PFSK-1 (cell line): ENCODE results near the gene IQCK.

Experiments used
- FOXP2 ChIP-seq: optimal IDR thresholded peaks from 2 replicates; pipeline ENCODE3; 2011; ENCODE audit warnings: borderline replicate concordance, control low read depth, inconsistent platforms; ENCODE audit not compliant: insufficient read depth; ENCODE audit errors: extremely low read length, extremely low read depth
- POLR2AphosphoS5 ChIP-seq: IDR thresholded peaks from 2 replicates; pipeline ENCODE4 v1.6.1; 2012; ENCODE audit warnings: low read depth, mild to moderate bottlenecking, control low read depth, low read length, moderate library complexity
- REST ChIP-seq, 2 experiments: IDR thresholded peaks; 2 replicates each; pipeline versions ENCODE4 v1.6.1 to v1.8.0; 2011 to 2012; ENCODE audit warnings: low read depth in 2 of 2, low read length in 2 of 2, control low read depth in 1 of 2, inconsistent platforms in 1 of 2, mild to moderate bottlenecking in 1 of 2, moderate library complexity in 1 of 2; ENCODE audit not compliant: insufficient read depth in 1 of 2
- SIN3A ChIP-seq: IDR thresholded peaks from 2 replicates; pipeline ENCODE4 v1.6.1; 2012; ENCODE audit warnings: mild to moderate bottlenecking, low read length, moderate library complexity, borderline replicate concordance; ENCODE audit not compliant: insufficient read depth
- TAF1 ChIP-seq: IDR thresholded peaks from 2 replicates; pipeline ENCODE4 v1.6.1; 2012; ENCODE audit warnings: low read length, control low read depth, borderline replicate concordance; ENCODE audit not compliant: insufficient read depth

IQCK gene

GRCh38 chr16:19809121-19809635 is 91.1 kb downstream of the IQCK start:
- TF ChIP-seq SIN3A (no peak), FOXP2 (no peak), POLR2AphosphoS5 (no peak), REST (IDR thresholded peaks at IDR 0.05; ENCODE audit: insufficient read depth in 1 of 2, low read depth in 2 of 2, low read length in 2 of 2) (no peak), TAF1 (no peak)

GRCh38 chr16:19809693-19810092 is 91.6 kb downstream of the IQCK start:
- TF ChIP-seq TAF1 = no peak
- TF ChIP-seq FOXP2 = no peak
- no peak for TF ChIP-seq SIN3A
- no peak for TF ChIP-seq REST (IDR thresholded peaks at IDR 0.05; ENCODE audit: insufficient read depth in 1 of 2, low read depth in 2 of 2, low read length in 2 of 2)
- no peak for TF ChIP-seq POLR2AphosphoS5

GRCh38 chr16:19810817-19811731 is 93.0 kb downstream of the IQCK start:
- TF ChIP-seq REST (IDR thresholded peaks at IDR 0.05; ENCODE audit: insufficient read depth in 1 of 2, low read depth in 2 of 2, low read length in 2 of 2) = no peak
- no peak for TF ChIP-seq SIN3A
- TF ChIP-seq POLR2AphosphoS5 = no peak
- TF ChIP-seq TAF1 = no peak
- no peak for TF ChIP-seq FOXP2

- TF ChIP-seq FOXP2 (no peak), TAF1 (no peak), REST (IDR thresholded peaks at IDR 0.05; ENCODE audit: insufficient read depth in 1 of 2, low read depth in 2 of 2, low read length in 2 of 2) (no peak), SIN3A (no peak), POLR2AphosphoS5 (no peak)
These were observed 94.9 kb downstream of the IQCK start for GRCh38 chr16:19812986-19813385.
